GM12878 (cell line): Measurements from ENCODE around the gene HOXA10. TPM values are rescaled to one million over a fixed set of nuclear protein-coding genes. Genes with fewer than 3 reads are reported as not detected.

Experiments used
- ATAC-seq: fragments of 200-7000 bp; cut with Tn5 transposase; 3 replicates; pipeline ENCODE4 v1.9.1; 2020; ENCODE audit warnings: mild to moderate bottlenecking, moderate library complexity
- BruUV-seq: library from RNA; stranded (reverse); fragments of 400-500 nt; replicated peaks from 2 replicates; lab custom pipeline; 2021; lab: Mats Ljungman, UMichigan
- CTCF ChIA-PET: fragments of 300-600 bp; sonication (Branson Sonifier 250); formaldehyde crosslinking; extraction: SDS; loops from one replicate; lab custom pipeline; 2021; ENCODE audit warnings: inconsistent platforms; lab: Yijun Ruan, JAX
- POLR2A ChIA-PET: fragments of 350-600 bp; formaldehyde crosslinking; extraction: SDS; loops from one replicate; lab custom pipeline; 2021; ENCODE audit warnings: inconsistent platforms; lab: Charles Lee
- RAD21 ChIA-PET: fragments of 300-600 bp; sonication (Branson Sonifier 250); formaldehyde crosslinking; loops from one replicate; lab custom pipeline; 2023; ENCODE audit warnings: antibody characterized with exemption; ENCODE audit not compliant: unreplicated experiment; lab: Charles Lee
- SMC1A ChIA-PET: fragments of 300-600 bp; sonication (Branson Sonifier 250); formaldehyde crosslinking; loops from one replicate; lab custom pipeline; 2023; ENCODE audit not compliant: unreplicated experiment, uncharacterized antibody; lab: Charles Lee
- DNase-seq: peaks from one replicate; pipeline ENCODE4 v3.0.0-alpha.2; 2011; ENCODE audit warnings: low read depth, low spot score
- FAIRE-seq: peaks from 3 replicates; lab custom pipeline; 2011; peaks lifted over from hg19 to GRCh38; lab: Jason Lieb, UNC
- H2AFZ ChIP-seq: 2 replicates; pipeline ENCODE4 v1.6.0; 2011; ENCODE audit warnings: low read depth, low read length, control low read depth; ENCODE audit not compliant: control insufficient read depth
- H3K27ac ChIP-seq: 2 replicates; pipeline ENCODE4 v1.5.1; 2011; ENCODE audit warnings: control low read depth; ENCODE audit not compliant: control insufficient read depth, insufficient read depth
- H3K27me3 ChIP-seq, 2 experiments: replicated peaks in 1 of 2; 2 replicates each; pipeline versions ENCODE4 v1.6.0 to v1.6.1; 2011; ENCODE audit warnings: low read length in 1 of 2; ENCODE audit not compliant: control insufficient read depth in 2 of 2, insufficient read depth in 2 of 2
- H3K36me3 ChIP-seq, 2 experiments: 2 replicates each; pipeline ENCODE4 v1.5.1; 2011; ENCODE audit warnings: low read length in 1 of 2; ENCODE audit not compliant: control insufficient read depth in 2 of 2, insufficient read depth in 2 of 2
- H3K4me1 ChIP-seq: 2 replicates; pipeline ENCODE4 v1.6.1; 2011; ENCODE audit warnings: mild to moderate bottlenecking, low read length, moderate library complexity, mixed read lengths; ENCODE audit not compliant: control insufficient read depth, insufficient read depth
- H3K4me2 ChIP-seq: 2 replicates; pipeline ENCODE4 v1.6.0; 2011; ENCODE audit warnings: control low read depth; ENCODE audit not compliant: control insufficient read depth, insufficient read depth
- H3K4me3 ChIP-seq: fragments of 200-600 bp; sonication (generic); 2 replicates; pipeline ENCODE4 v1.5.1; 2016
- H3K79me2 ChIP-seq: 2 replicates; pipeline ENCODE4 v1.6.0; 2011; ENCODE audit warnings: low read length; ENCODE audit not compliant: control insufficient read depth, insufficient read depth
- H3K9ac ChIP-seq: 2 replicates; pipeline ENCODE4 v1.8.0; 2011; ENCODE audit warnings: low read length, control low read depth, mixed read lengths; ENCODE audit not compliant: control insufficient read depth, insufficient read depth
- H3K9me3 ChIP-seq: replicated peaks from 3 replicates; pipeline ENCODE4 v1.5.1; 2011; ENCODE audit warnings: mild to moderate bottlenecking, low read length; ENCODE audit not compliant: control insufficient read depth, insufficient read depth
- H4K20me1 ChIP-seq: 2 replicates; pipeline ENCODE4 v1.6.0; 2011; ENCODE audit not compliant: control insufficient read depth, insufficient read depth
- BCL11A ChIP-seq: IDR thresholded peaks from 2 replicates; pipeline ENCODE4 v1.6.1; 2011; ENCODE audit warnings: low read depth, low read length
- CEBPB ChIP-seq, 2 experiments: fragments of 150-350 bp in 1 of 2; IDR thresholded peaks; 2 replicates each; pipeline ENCODE4 v1.6.1; 2012 to 2014; ENCODE audit warnings: low read depth in 2 of 2, low read length in 2 of 2, borderline replicate concordance in 1 of 2, inconsistent platforms in 1 of 2
- HDAC6 ChIP-seq: fragments of 200-600 bp; sonication (generic); IDR thresholded peaks from one replicate; pipeline ENCODE4 v1.8.0; 2017; ENCODE audit warnings: antibody characterized with exemption; ENCODE audit not compliant: unreplicated experiment
- JUND ChIP-seq: IDR thresholded peaks from 2 replicates; pipeline ENCODE4 v1.6.1; 2012; ENCODE audit warnings: low read depth, mild to moderate bottlenecking, low read length, improper control_type of control experiment, moderate library complexity
- MEF2B ChIP-seq: fragments of 450-650 bp; IDR thresholded peaks from 2 replicates; pipeline ENCODE4 v1.6.1; 2018; ENCODE audit warnings: mild to moderate bottlenecking, moderate library complexity; ENCODE audit not compliant: partially characterized antibody, poor library complexity, severe bottlenecking
- NFYB ChIP-seq: IDR thresholded peaks from 2 replicates; pipeline ENCODE4 v1.6.1; 2011; ENCODE audit warnings: low read depth, mild to moderate bottlenecking, low read length, improper control_type of control experiment, moderate library complexity; ENCODE audit not compliant: insufficient read depth
- NR2C1 ChIP-seq: fragments of 450-650 bp; IDR thresholded peaks from 2 replicates; pipeline ENCODE4 v1.6.1; 2017; ENCODE audit warnings: antibody characterized with exemption, mild to moderate bottlenecking, moderate library complexity
- POLR2AphosphoS2 ChIP-seq: IDR thresholded peaks from 2 replicates; pipeline ENCODE4 v1.6.1; 2011; ENCODE audit warnings: low read depth, mild to moderate bottlenecking, low read length, improper control_type of control experiment, moderate library complexity
- SPI1 ChIP-seq: IDR thresholded peaks from 2 replicates; pipeline ENCODE4 v1.6.1; 2011; ENCODE audit warnings: low read depth, mild to moderate bottlenecking, low read length, moderate library complexity, borderline replicate concordance; ENCODE audit not compliant: insufficient read depth
- SUPT20H ChIP-seq: IDR thresholded peaks from 2 replicates; pipeline ENCODE4 v1.6.1; 2011; ENCODE audit warnings: low read depth, mild to moderate bottlenecking, low read length, moderate library complexity, borderline replicate concordance; ENCODE audit not compliant: control insufficient read depth
- ZBED1 ChIP-seq: IDR thresholded peaks from 2 replicates; pipeline ENCODE4 v1.6.1; 2016; ENCODE audit warnings: borderline replicate concordance
- WGBS: methylation state at CpG from one replicate; pipeline ENCODE4 v1.1.6; 2016; ENCODE audit warnings: low lambda C conversion rate; ENCODE audit not compliant: insufficient replicate concordance, insufficient coverage; ENCODE audit errors: missing lambda C conversion rate; 5-methylcytosine and 5-hydroxymethylcytosine counted together
- in situ Hi-C: fragments of 300-500 bp; cut with MboI; formaldehyde crosslinking; loops from 9 replicates; pipeline ENCODE4 v1.14.3; 2018; ENCODE audit warnings: mixed read lengths
- intact Hi-C: fragments of 100-400 bp; cut with micrococcal nuclease; formaldehyde crosslinking; loops from one replicate; pipeline ENCODE4 v1.14.2; 2022; ENCODE audit not compliant: unreplicated experiment
- polyA plus RNA-seq, 11 experiments: library from polyadenylated mRNA; depleted of rRNA in 4 of 11; unstranded in 6 of 11; stranded (reverse) in 5 of 11; fragments of >200 nt; fragmentation: Nextera tagmentation in 4 of 11; fragmentation: Illumina TruSeq in 1 of 11; extraction: Ambion mirVana in 4 of 11; extraction: Trizol in 1 of 11; gene quantifications; 1 replicate in 1 of 11; 2 replicates in 10 of 11; pipeline versions ENCODE4 v1.2.1 to v1.2.3, GENCODE V29; 2011 to 2016; ENCODE audit warnings: inconsistent platforms in 2 of 11, missing spikeins in 2 of 11, low read depth in 1 of 11
- total RNA-seq, 4 experiments: library from RNA; depleted of rRNA in 3 of 4; stranded (reverse); fragments of >200 nt in 3 of 4; fragmentation: Illumina TruSeq in 1 of 4; extraction: Trizol in 1 of 4; gene quantifications; 2 replicates each; pipeline versions ENCODE4 v1.2.1 to v1.2.3, GENCODE V29; 2013 to 2021
- TF ChIP-seq, protein P1 (sequence below): IDR thresholded peaks from 2 replicates; pipeline ENCODE4 v1.6.1; 2011; ENCODE audit warnings: low read depth, low read length, improper control_type of control experiment, borderline replicate concordance
- TF ChIP-seq, protein P2 (sequence below): fragments of 450-650 bp; IDR thresholded peaks from 2 replicates; pipeline ENCODE4 v1.6.1; 2017; ENCODE audit warnings: low read depth, mild to moderate bottlenecking, moderate library complexity
- TF ChIP-seq, protein P3 (sequence below): fragments of 450-650 bp; IDR thresholded peaks from 2 replicates; pipeline ENCODE4 v1.6.1; 2017; ENCODE audit warnings: antibody characterized with exemption, mild to moderate bottlenecking, moderate library complexity

Gene HOXA10
- total and polyA plus RNA-seq, 10 of the 15 experiments (the other 5 are each of a cell fraction or from before 2014, with no cell fraction given), result not detected

DNA sequence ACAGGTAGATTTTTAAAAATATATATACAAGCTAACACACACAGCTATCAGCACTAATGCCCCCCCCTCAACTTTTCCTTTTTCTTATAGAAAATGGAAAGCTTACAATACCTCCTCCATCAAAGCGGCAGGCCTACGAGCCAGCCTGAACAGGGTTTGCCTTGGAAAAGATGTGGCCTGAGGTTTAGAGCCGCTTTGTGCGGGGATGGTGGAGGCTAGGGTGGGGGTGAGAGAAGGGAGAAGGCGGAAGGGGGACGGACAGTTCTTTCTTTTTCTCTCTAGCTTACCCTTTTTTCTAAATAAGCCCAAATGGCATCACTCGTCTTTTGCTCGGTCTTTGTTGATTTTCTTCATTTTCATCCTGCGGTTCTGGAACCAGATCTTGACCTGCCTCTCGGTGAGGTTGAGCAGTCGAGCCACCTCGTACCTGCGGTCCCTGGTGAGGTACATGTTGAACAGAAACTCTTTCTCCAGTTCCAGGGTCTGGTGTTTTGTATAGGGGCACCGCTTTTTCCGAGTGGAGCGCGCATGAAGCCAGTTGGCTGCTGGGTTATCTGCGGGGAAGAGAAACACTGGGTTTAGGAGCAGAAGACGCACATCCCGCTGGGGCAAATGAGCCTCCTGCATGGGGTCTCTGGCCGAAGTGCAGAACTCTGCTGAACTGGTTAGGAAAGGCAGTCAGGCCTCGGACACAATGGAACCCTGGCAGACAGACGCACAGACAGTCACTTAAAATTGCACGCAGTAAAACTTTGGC lies 10.7 kb downstream of the HOXA10 start:
- Histone ChIP-seq H3K27me3 (peaks cover 18 to 43% of the 10 kb centered on the region in 2 experiments), H3K4me2 (no peak overlapping the region), H4K20me1 (no peaks in the 10 kb centered on the region), H3K79me2 (no peaks in the 10 kb centered on the region), H3K9ac (no peak overlapping the region), H3K27ac (no peak overlapping the region), H3K36me3 (no peaks in the 10 kb centered on the region), H3K9me3 (peaks cover 2% of the 10 kb centered on the region; the same call in 1 of the 3 replicates), H2AFZ (no peak overlapping the region), H3K4me3 (no peak overlapping the region), H3K4me1 (no peaks in the 10 kb centered on the region)
- BruUV-seq, result no TSS peak
- POLR2A ChIA-PET, result no interaction called here
- intact Hi-C loops, result loop anchor here (5.0 kb wide), 2 partner anchors 306 to 1271 kb away; no protein-coding TSS in a partner anchor
- TF ChIP-seq CEBPB (IDR thresholded peaks at IDR 0.05; ENCODE audit: borderline replicate concordance in 1 of 2, low read depth in 2 of 2, low read length in 2 of 2), result no peak
- no peak for TF ChIP-seq BCL11A
- TF ChIP-seq SUPT20H, result no peak
- TF ChIP-seq JUND, result no peak
- TF ChIP-seq MEF2B, result no peak
- TF ChIP-seq NFYB, result no peak
- TF ChIP-seq, protein P1, sequence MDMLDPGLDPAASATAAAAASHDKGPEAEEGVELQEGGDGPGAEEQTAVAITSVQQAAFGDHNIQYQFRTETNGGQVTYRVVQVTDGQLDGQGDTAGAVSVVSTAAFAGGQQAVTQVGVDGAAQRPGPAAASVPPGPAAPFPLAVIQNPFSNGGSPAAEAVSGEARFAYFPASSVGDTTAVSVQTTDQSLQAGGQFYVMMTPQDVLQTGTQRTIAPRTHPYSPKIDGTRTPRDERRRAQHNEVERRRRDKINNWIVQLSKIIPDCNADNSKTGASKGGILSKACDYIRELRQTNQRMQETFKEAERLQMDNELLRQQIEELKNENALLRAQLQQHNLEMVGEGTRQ, result no peak
- no peak for TF ChIP-seq ZBED1
- TF ChIP-seq, protein P2, sequence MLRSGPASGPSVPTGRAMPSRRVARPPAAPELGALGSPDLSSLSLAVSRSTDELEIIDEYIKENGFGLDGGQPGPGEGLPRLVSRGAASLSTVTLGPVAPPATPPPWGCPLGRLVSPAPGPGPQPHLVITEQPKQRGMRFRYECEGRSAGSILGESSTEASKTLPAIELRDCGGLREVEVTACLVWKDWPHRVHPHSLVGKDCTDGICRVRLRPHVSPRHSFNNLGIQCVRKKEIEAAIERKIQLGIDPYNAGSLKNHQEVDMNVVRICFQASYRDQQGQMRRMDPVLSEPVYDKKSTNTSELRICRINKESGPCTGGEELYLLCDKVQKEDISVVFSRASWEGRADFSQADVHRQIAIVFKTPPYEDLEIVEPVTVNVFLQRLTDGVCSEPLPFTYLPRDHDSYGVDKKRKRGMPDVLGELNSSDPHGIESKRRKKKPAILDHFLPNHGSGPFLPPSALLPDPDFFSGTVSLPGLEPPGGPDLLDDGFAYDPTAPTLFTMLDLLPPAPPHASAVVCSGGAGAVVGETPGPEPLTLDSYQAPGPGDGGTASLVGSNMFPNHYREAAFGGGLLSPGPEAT, result no peak
- TF ChIP-seq NR2C1, result no peak
- TF ChIP-seq HDAC6, result no peak
- TF ChIP-seq, protein P3, sequence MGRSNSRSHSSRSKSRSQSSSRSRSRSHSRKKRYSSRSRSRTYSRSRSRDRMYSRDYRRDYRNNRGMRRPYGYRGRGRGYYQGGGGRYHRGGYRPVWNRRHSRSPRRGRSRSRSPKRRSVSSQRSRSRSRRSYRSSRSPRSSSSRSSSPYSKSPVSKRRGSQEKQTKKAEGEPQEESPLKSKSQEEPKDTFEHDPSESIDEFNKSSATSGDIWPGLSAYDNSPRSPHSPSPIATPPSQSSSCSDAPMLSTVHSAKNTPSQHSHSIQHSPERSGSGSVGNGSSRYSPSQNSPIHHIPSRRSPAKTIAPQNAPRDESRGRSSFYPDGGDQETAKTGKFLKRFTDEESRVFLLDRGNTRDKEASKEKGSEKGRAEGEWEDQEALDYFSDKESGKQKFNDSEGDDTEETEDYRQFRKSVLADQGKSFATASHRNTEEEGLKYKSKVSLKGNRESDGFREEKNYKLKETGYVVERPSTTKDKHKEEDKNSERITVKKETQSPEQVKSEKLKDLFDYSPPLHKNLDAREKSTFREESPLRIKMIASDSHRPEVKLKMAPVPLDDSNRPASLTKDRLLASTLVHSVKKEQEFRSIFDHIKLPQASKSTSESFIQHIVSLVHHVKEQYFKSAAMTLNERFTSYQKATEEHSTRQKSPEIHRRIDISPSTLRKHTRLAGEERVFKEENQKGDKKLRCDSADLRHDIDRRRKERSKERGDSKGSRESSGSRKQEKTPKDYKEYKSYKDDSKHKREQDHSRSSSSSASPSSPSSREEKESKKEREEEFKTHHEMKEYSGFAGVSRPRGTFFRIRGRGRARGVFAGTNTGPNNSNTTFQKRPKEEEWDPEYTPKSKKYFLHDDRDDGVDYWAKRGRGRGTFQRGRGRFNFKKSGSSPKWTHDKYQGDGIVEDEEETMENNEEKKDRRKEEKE, result no peak
- TF ChIP-seq SPI1, result no peak
- no peak for TF ChIP-seq POLR2AphosphoS2
- WGBS, result 53% methylated on average over 23 of the region's 24 CpGs
- no peak for DNase-seq
- FAIRE-seq, result no peak
- CTCF ChIA-PET, result interaction anchor here (0.9 to 4.6 kb wide), 6 partner anchors 13 to 794 kb away, joined by 3 to 100 read pairs (median 40); partner anchors contain the start of gene HOXA3
- RAD21 ChIA-PET, result interaction anchor here (0.8 to 3.8 kb wide), 7 partner anchors 304 to 798 kb away, joined by 3 to 46 read pairs (median 3); no protein-coding TSS in a partner anchor
- SMC1A ChIA-PET, result interaction anchor here (0.8 to 1.4 kb wide), 3 partner anchors 13 to 794 kb away, joined by 3 to 5 read pairs (median 5); no protein-coding TSS in a partner anchor
- no peak for ATAC-seq
- in situ Hi-C loops, result loop anchor here (25.0 kb wide), 1 partner anchor 1076 kb away; no protein-coding TSS in a partner anchor
